Right lobe of liver (tissue), 6 donors: ENCODE results near the gene GATC. TPM values are rescaled to one million over a fixed set of nuclear protein-coding genes. Genes with fewer than 3 reads are reported as not detected.

ENCODE experiments used
- ATAC-seq, 4 donors: fragments of 200-7000 bp; cut with Tn5 transposase; one replicate each; pipeline ENCODE4 v1.9.1; 2020; ENCODE audit warnings: mild to moderate bottlenecking in 4 of 4, moderate library complexity in 4 of 4
- DNase-seq, 3 donors: peaks; one replicate each; pipeline ENCODE4 v3.0.0-alpha.2; 2020
- H3K27ac ChIP-seq, 3 donors: fragments of 200-600 bp; one replicate each; pipeline ENCODE4 v1.8.0; 2022
- H3K27me3 ChIP-seq, 2 donors: fragments of 200-600 bp; one replicate each; pipeline ENCODE4 v1.8.0; 2022
- H3K36me3 ChIP-seq, 4 donors: fragments of 200-600 bp; sonication (generic) in 1 of 4; one replicate each; pipeline versions ENCODE4 v1.5.1 to v1.8.0; 2017 to 2022; ENCODE audit warnings: control low read depth in 1 of 4
- H3K4me1 ChIP-seq, 4 donors: fragments of 200-600 bp; sonication (generic) in 1 of 4; one replicate each; pipeline versions ENCODE4 v1.5.1 to v1.8.0; 2017 to 2022; ENCODE audit warnings: control low read depth in 1 of 4
- H3K4me3 ChIP-seq, 3 donors: fragments of 200-600 bp; one replicate each; pipeline ENCODE4 v1.8.0; 2022
- H3K9me3 ChIP-seq, 4 donors: fragments of 200-600 bp; sonication (generic) in 1 of 4; one replicate each; pipeline versions ENCODE4 v1.5.1 to v1.8.0; 2017 to 2022; ENCODE audit warnings: control low read depth in 1 of 4
- POLR2A ChIP-seq: fragments of 450-650 bp; IDR thresholded peaks from one replicate; pipeline ENCODE4 v1.6.1; 2017; ENCODE audit warnings: antibody characterized with exemption, mild to moderate bottlenecking
- WGBS: methylation state at CpG from one replicate; pipeline ENCODE4 v1.1.6; 2018; ENCODE audit warnings: low coverage, low lambda C conversion rate; ENCODE audit not compliant: insufficient coverage; ENCODE audit errors: missing lambda C conversion rate; 5-methylcytosine and 5-hydroxymethylcytosine counted together
- intact Hi-C, 2 donors: fragments of 100-400 bp; cut with DNase I; formaldehyde crosslinking; loops; one replicate each; pipeline versions ENCODE4 v1.11.2 to v1.14.1; 2022
- total RNA-seq, 6 experiments: library from RNA; depleted of rRNA in 2 of 6; stranded (reverse); fragments of >200 nt in 2 of 6; fragmentation: NEBNext Ultra II Directional in 3 of 6; extraction: Animal tissue kit (Norgen Biotek cat#: 25700) in 3 of 6; gene quantifications; one replicate each; pipeline versions ENCODE4 v1.1.0 to v1.2.4, GENCODE V29; 2016 to 2023
- TF ChIP-seq, protein P1 (sequence below), 4 donors: fragments of 200-600 bp in 3 of 4; fragments of 450-650 bp in 1 of 4; IDR thresholded peaks; one replicate each; pipeline versions ENCODE4 v1.5.1 to v1.8.0; 2016 to 2022; ENCODE audit warnings: antibody characterized with exemption in 4 of 4, mild to moderate bottlenecking in 2 of 4
- donor health status: DM: no; HTN: yes; CAD: no.
- donor health status: DM: no; HTN: no; CAD: no.
- donor health status: DM: no; HTN: no; CAD: no.
- donor health status: DM: no; HTN: yes; CAD: no.
- donor health status: DM: no; HTN: yes; CAD: no.

GATC gene
- total RNA-seq, 6 experiments from 2014 or later: 13.4 to 23.8 (median 15.9) TPM

DNA sequence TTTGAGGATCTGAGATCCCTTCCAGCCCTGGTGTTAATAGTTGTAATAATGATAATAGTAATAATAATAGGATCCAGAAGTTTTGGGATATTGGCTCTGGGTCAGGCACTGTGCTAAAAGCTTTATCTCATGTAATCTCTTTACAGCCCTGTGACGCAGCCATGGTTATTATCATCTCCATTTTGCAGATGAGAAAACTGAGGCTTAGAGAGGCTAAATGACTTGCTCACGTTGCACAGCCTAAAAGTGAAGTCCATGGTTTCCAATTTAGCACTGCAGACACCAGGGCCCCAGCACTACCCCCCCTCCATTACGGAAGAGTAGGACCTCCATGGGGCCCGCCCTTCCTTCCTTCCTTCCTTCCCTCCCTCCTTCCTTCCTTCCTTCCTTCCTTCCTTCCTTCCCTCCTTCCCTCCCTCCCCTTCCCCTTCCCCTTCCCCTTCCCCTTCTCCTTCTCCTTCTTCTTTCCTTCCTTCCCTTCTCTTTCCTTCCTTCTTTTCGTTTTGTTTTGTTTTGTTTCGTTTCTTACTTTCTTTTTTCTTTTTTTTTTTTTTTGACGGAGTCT lies 23.3 kb upstream of the GATC start:
- Histone ChIP-seq H3K36me3 (no peaks in the 10 kb centered on the region), H3K9me3 (no peaks in the 10 kb centered on the region), H3K27me3 (no peaks in the 10 kb centered on the region), H3K4me1 (no peaks in the 10 kb centered on the region), H3K27ac (no peak overlapping the region), H3K4me3 (no peak overlapping the region)
- DNase-seq: no peak
- ATAC-seq: no peak
- intact Hi-C loops: loop anchor here in 1 of 2 donors (10.0 kb wide), 1 partner anchor 58 kb away; the partner anchor contains the start of gene MSI1
- WGBS: 64% methylated on average over 6 of the region's 7 CpGs
- no peak for TF ChIP-seq POLR2A
- TF ChIP-seq, protein P1, sequence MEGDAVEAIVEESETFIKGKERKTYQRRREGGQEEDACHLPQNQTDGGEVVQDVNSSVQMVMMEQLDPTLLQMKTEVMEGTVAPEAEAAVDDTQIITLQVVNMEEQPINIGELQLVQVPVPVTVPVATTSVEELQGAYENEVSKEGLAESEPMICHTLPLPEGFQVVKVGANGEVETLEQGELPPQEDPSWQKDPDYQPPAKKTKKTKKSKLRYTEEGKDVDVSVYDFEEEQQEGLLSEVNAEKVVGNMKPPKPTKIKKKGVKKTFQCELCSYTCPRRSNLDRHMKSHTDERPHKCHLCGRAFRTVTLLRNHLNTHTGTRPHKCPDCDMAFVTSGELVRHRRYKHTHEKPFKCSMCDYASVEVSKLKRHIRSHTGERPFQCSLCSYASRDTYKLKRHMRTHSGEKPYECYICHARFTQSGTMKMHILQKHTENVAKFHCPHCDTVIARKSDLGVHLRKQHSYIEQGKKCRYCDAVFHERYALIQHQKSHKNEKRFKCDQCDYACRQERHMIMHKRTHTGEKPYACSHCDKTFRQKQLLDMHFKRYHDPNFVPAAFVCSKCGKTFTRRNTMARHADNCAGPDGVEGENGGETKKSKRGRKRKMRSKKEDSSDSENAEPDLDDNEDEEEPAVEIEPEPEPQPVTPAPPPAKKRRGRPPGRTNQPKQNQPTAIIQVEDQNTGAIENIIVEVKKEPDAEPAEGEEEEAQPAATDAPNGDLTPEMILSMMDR (IDR thresholded peaks at IDR 0.05): no peak

DNA sequence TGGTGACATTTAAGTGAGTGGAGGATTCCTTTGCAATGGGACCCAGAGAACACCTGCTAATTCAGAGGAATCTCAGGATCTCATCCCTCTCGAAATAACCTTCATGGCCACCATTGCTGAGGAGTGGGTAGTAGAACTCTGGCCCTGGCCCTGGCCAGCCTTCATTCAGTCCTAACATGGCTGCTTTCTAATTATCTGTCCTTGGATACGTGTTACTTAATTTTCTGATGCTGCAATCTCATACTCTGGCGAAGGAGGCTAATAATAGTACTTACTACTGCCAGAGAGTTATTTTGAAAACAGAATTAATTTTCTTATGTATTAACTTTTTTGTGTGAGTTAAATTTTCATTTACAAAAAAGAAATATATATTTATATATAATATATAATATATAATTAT lies 20.4 kb upstream of the GATC start:
- Histone ChIP-seq H3K36me3 (no peaks in the 10 kb centered on the region), H3K4me3 (no peak overlapping the region), H3K4me1 (no peaks in the 10 kb centered on the region), H3K27ac (no peak overlapping the region), H3K27me3 (no peaks in the 10 kb centered on the region), H3K9me3 (no peaks in the 10 kb centered on the region)
- ATAC-seq (no peak), DNase-seq (no peak)
- intact Hi-C loops: loop anchor here in 1 of 2 donors (10.0 kb wide), 1 partner anchor 61 kb away; the partner anchor contains the start of gene MSI1
- 81% methylated on average over 3 of the region's 3 CpGs for WGBS
- TF ChIP-seq, protein P1 (IDR thresholded peaks at IDR 0.05): no peak
- TF ChIP-seq POLR2A: no peak

DNA sequence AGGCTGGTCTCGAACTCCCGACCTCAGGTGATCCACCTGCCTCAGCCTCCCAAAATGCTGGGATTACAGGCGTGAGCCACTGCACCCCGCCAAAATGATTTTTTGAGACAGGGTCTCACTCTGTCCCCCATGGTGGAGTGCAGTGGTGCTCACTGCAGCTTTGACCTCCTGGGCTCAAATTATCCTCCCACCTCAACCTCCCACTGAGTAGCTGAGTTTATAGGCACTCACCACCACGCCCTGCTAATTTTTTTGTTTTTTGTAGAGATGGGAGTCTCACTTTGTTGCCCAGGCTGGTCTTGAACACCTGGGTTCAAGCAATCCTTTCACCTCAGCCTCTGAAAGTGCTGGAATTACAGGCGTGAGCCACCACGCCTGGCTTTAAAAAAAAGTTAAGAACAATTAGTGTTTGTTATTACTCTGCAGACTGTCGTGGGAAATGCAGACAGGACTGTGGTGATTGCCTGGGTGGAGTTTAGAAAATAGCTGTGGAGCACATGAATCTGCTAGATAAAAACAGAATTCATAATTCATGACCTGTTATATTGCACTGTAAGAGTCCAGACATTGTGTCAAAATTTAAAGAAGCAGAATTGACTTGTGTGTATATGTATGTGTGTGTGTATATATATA lies 17.5 kb upstream of the GATC start:
- Histone ChIP-seq H3K27me3 (no peaks in the 10 kb centered on the region), H3K27ac (no peak overlapping the region), H3K4me3 (no peak overlapping the region), H3K36me3 (no peaks in the 10 kb centered on the region), H3K9me3 (no peaks in the 10 kb centered on the region), H3K4me1 (no peaks in the 10 kb centered on the region)
- TF ChIP-seq, protein P1 (IDR thresholded peaks at IDR 0.05): no peak
- no peak for TF ChIP-seq POLR2A
- intact Hi-C loops: loop anchor here in 1 of 2 donors (10.0 kb wide), 1 partner anchor 64 kb away; the partner anchor contains the start of gene MSI1
- 53% methylated on average over 8 of the region's 8 CpGs for WGBS
- DNase-seq: no peak
- no peak for ATAC-seq

DNA sequence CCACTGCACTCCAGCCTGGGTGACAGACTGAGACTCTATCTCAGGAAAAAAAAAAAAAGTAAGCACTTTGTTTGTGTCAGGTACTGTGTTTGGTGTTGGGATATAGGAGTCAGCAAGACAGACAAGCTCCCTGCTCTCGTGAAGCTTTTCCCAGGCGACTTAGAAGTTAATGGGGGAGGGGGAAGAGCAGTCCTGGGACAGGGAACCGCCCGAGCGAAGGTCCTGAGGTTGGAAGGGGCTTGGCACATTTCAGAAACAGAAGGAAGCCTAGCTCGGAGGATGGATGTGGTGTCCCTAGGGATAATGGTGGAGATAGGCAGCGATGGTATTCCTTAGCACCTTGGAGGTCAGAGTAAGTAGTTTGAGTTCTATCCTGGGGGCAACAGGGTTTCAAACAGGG lies 16.9 kb upstream of the GATC start:
- ATAC-seq (no peak), DNase-seq (no peak)
- WGBS: 61% methylated on average over 6 of the region's 7 CpGs
- H3K9me3 ChIP-seq: no peaks in the 10 kb centered on the region
- no peaks in the 10 kb centered on the region for H3K36me3 ChIP-seq
- TF ChIP-seq POLR2A: no peak
- TF ChIP-seq, protein P1 (IDR thresholded peaks at IDR 0.05): no peak
- no peaks in the 10 kb centered on the region for H3K4me1 ChIP-seq
- no peak overlapping the region for H3K4me3 ChIP-seq
- no peaks in the 10 kb centered on the region for H3K27me3 ChIP-seq
- H3K27ac ChIP-seq: no peak overlapping the region
- intact Hi-C loops: loop anchor here in 1 of 2 donors (10.0 kb wide), 1 partner anchor 65 kb away; the partner anchor contains the start of gene MSI1
